GM19372 (cell line): Measurements from ENCODE around the gene FAM76A.
"Not testable (repeated sequence)": the region's sequence is repeated elsewhere in the genome, so short reads cannot be mapped to it uniquely, and the experiment has no call there.

Source experiments
- ATAC-seq: cut with Tn5 transposase; IDR thresholded peaks from one replicate; pipeline ENCODE4 v1.9.1; 2021; ENCODE audit warnings: mild to moderate bottlenecking, low read depth, moderate library complexity; ENCODE audit not compliant: unreplicated experiment

FAM76A gene

GRCh38 chr1:27773826-27774445 is 48.2 kb downstream of the FAM76A start:
- ATAC-seq = no peak

GRCh38 chr1:27774654-27775053 is 48.9 kb downstream of the FAM76A start:
- no peak for ATAC-seq

- not testable (repeated sequence) for ATAC-seq
These were observed 49.6 kb downstream of the FAM76A start for GRCh38 chr1:27775336-27775735.

- ATAC-seq = not testable (repeated sequence)
These were observed 50.5 kb downstream of the FAM76A start for GRCh38 chr1:27776276-27776675.

GRCh38 chr1:27778056-27778455 is 52.3 kb downstream of the FAM76A start:
- no peak for ATAC-seq

- no peak for ATAC-seq
These were observed 53.4 kb downstream of the FAM76A start for GRCh38 chr1:27779122-27779521.

- no peak for ATAC-seq
These were observed 57.2 kb downstream of the FAM76A start for GRCh38 chr1:27782950-27783349.

GRCh38 chr1:27784700-27785099 is 58.9 kb downstream of the FAM76A start:
- ATAC-seq = no peak

- no peak for ATAC-seq
These were observed 60.2 kb downstream of the FAM76A start for GRCh38 chr1:27785781-27786455.

GRCh38 chr1:27787895-27788294 is 62.1 kb downstream of the FAM76A start:
- ATAC-seq = no peak

- ATAC-seq = no peak
These were observed 63.8 kb downstream of the FAM76A start for GRCh38 chr1:27789540-27790041.

GRCh38 chr1:27790270-27790669 is 64.5 kb downstream of the FAM76A start:
- not testable (repeated sequence) for ATAC-seq

- ATAC-seq = no peak
These were observed 69.8 kb downstream of the FAM76A start for GRCh38 chr1:27795601-27796000.

- ATAC-seq = no peak
These were observed 79.0 kb downstream of the FAM76A start for GRCh38 chr1:27804791-27805190.

GRCh38 chr1:27806758-27807157 is 81.0 kb downstream of the FAM76A start:
- no peak for ATAC-seq

- no peak for ATAC-seq
These were observed 81.6 kb downstream of the FAM76A start for GRCh38 chr1:27807385-27807784.

GRCh38 chr1:27808131-27808530 is 82.4 kb downstream of the FAM76A start:
- ATAC-seq = not testable (repeated sequence)

- no peak for ATAC-seq
These were observed 84.1 kb downstream of the FAM76A start for GRCh38 chr1:27809883-27810282.

- ATAC-seq = no peak
These were observed 86.2 kb downstream of the FAM76A start for GRCh38 chr1:27811741-27812500.
